Measurements from ENCODE around the gene PTPRT.

GRCh38 chr20:42742926-42743325, 446.8 kb downstream of the PTPRT start:
- TF ChIP-seq CTCF (IDR thresholded peaks at IDR 0.05; ENCODE audit: insufficient read depth, low read length, poor library complexity, severe bottlenecking), result no peak
- TF ChIP-seq EZH2phosphoT487 (conservative IDR thresholded peaks at IDR 0.05; ENCODE audit: low read length), result no peak

All from SU-DHL-6 (cell line).